Lung microvascular endothelial cell (primary cell): ENCODE results near the gene DOCK4. TPM values are rescaled to one million over a fixed set of nuclear protein-coding genes. Genes with fewer than 3 reads are reported as not detected.
A peak's percentile ranks its signal among the peaks of the same experiment; 100 is the strongest.

Source experiments
- DNase-seq, 2 donors: peaks; one replicate each; pipeline versions ENCODE4 v3.0.0 to v3.0.0-alpha.2; 2010; ENCODE audit warnings: low read depth in 2 of 2
- total RNA-seq: library from RNA; depleted of rRNA; stranded (reverse); fragments of >200 nt; gene quantifications from 2 replicates; pipeline ENCODE4 v1.2.1, GENCODE V29; 2014

The DOCK4 gene
- total RNA-seq, 1 donor from 2014 or later: 57.1 TPM

- DNase-seq: no peak
These were observed 342.9 kb downstream of the DOCK4 start for GRCh38 chr7:111863269-111863668.

GRCh38 chr7:111860248-111860647 lies 346.0 kb downstream of the DOCK4 start:
- no peak for DNase-seq

GRCh38 chr7:111858331-111858730 lies 347.9 kb downstream of the DOCK4 start:
- no peak for DNase-seq

- peak; percentile 41 to 73 for DNase-seq
These were observed 350.4 kb downstream of the DOCK4 start for GRCh38 chr7:111855842-111856227.

GRCh38 chr7:111855161-111855841 lies 350.9 kb downstream of the DOCK4 start:
- peak; percentile 51 to 80 for DNase-seq

GRCh38 chr7:111853201-111853990 lies 352.8 kb downstream of the DOCK4 start:
- peak in 1 of 2 donors; percentile 32 for DNase-seq

GRCh38 chr7:111852081-111852480 lies 354.1 kb downstream of the DOCK4 start:
- no peak for DNase-seq

- DNase-seq: no peak
These were observed 359.3 kb downstream of the DOCK4 start for GRCh38 chr7:111846898-111847297.

- DNase-seq: no peak
These were observed 360.3 kb downstream of the DOCK4 start for GRCh38 chr7:111845853-111846252.

GRCh38 chr7:111844904-111845671 lies 361.1 kb downstream of the DOCK4 start:
- peak in 1 of 2 donors; percentile 59 for DNase-seq

GRCh38 chr7:111842491-111842890 lies 363.7 kb downstream of the DOCK4 start:
- DNase-seq: no peak

- DNase-seq: peak in 1 of 2 donors; percentile 28
These were observed 364.5 kb downstream of the DOCK4 start for GRCh38 chr7:111841596-111842205.

- no peak for DNase-seq
These were observed 365.7 kb downstream of the DOCK4 start for GRCh38 chr7:111840528-111840927.

- no peak for DNase-seq
These were observed 366.9 kb downstream of the DOCK4 start for GRCh38 chr7:111839261-111839660.

- no peak for DNase-seq
These were observed 369.6 kb downstream of the DOCK4 start for GRCh38 chr7:111836592-111836991.

GRCh38 chr7:111835066-111835465 lies 371.1 kb downstream of the DOCK4 start:
- peak; percentile 58 to 82 for DNase-seq

- DNase-seq: no peak
These were observed 371.8 kb downstream of the DOCK4 start for GRCh38 chr7:111834367-111834766.

- DNase-seq: peak; percentile 73 to 84
These were observed 372.7 kb downstream of the DOCK4 start for GRCh38 chr7:111833466-111833865.

GRCh38 chr7:111832174-111832573 lies 374.0 kb downstream of the DOCK4 start:
- peak; percentile 28 to 44 for DNase-seq

- DNase-seq: no peak
These were observed 377.0 kb downstream of the DOCK4 start for GRCh38 chr7:111829221-111829620.

GRCh38 chr7:111827863-111828504 lies 378.2 kb downstream of the DOCK4 start:
- DNase-seq: peak in 1 of 2 donors; percentile 88
